Suprapubic skin (tissue), 3 donors: ENCODE measurements around the gene MEMO1.

Source experiments
- CTCF ChIP-seq, 2 donors: fragments of 200-600 bp in 1 of 2; fragments of 450-650 bp in 1 of 2; sonication (generic) in 1 of 2; IDR thresholded peaks; one replicate each; pipeline ENCODE4 v1.5.1; 2016 to 2019; ENCODE audit warnings: antibody characterized with exemption in 2 of 2, mild to moderate bottlenecking in 1 of 2, moderate library complexity in 1 of 2
- EP300 ChIP-seq: sonication (generic); formaldehyde crosslinking; IDR thresholded peaks from one replicate; pipeline ENCODE4 v1.6.1; 2017; ENCODE audit warnings: antibody characterized with exemption
- POLR2A ChIP-seq, 2 donors: fragments of 450-650 bp; IDR thresholded peaks; one replicate each; pipeline ENCODE4 v1.6.1; 2017; ENCODE audit warnings: antibody characterized with exemption in 2 of 2, mild to moderate bottlenecking in 2 of 2, moderate library complexity in 2 of 2

- TF ChIP-seq CTCF (IDR thresholded peaks at IDR 0.05) (no peak), POLR2A (IDR thresholded peaks at IDR 0.05) (no peak), EP300 (no peak)
Observed at GRCh38 chr2:31894656-31895055, 116.2 kb downstream of the MEMO1 start.
